Retinal pigment epithelial cell (primary cell): ENCODE measurements around the gene RAI2.

ENCODE experiments used
- DNase-seq: peaks from one replicate; pipeline ENCODE4 v3.0.0-alpha.2; 2010; ENCODE audit warnings: low read depth
- H3K4me3 ChIP-seq: 2 replicates; pipeline ENCODE4 v1.5.1; 2011; ENCODE audit warnings: mild to moderate bottlenecking, low read length, control low read depth, moderate library complexity
- TF ChIP-seq, protein P1 (sequence below): conservative IDR thresholded peaks from 2 replicates; pipeline ENCODE4 v1.5.1; 2011; ENCODE audit warnings: low read depth, low read length, control low read depth, inconsistent platforms

Gene RAI2

DNA sequence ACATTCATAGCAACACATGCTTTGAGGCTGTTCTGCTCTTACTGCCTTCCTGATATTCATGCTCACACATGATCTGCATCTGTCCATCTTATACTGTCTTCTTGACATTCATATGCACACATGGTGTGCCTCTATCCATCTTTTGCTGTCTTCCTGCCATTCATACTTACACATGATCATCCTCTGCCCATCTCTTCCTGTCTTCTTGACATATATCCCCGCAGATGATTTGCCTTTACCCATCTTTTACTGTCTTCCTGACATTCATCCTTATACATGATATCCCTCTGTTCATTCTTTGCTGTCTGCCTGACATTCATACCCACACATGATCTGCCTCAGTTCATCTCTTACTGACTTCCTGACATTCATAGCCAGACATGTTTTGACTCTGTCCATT lies 87.0 kb downstream of the RAI2 start:
- TF ChIP-seq, protein P1, sequence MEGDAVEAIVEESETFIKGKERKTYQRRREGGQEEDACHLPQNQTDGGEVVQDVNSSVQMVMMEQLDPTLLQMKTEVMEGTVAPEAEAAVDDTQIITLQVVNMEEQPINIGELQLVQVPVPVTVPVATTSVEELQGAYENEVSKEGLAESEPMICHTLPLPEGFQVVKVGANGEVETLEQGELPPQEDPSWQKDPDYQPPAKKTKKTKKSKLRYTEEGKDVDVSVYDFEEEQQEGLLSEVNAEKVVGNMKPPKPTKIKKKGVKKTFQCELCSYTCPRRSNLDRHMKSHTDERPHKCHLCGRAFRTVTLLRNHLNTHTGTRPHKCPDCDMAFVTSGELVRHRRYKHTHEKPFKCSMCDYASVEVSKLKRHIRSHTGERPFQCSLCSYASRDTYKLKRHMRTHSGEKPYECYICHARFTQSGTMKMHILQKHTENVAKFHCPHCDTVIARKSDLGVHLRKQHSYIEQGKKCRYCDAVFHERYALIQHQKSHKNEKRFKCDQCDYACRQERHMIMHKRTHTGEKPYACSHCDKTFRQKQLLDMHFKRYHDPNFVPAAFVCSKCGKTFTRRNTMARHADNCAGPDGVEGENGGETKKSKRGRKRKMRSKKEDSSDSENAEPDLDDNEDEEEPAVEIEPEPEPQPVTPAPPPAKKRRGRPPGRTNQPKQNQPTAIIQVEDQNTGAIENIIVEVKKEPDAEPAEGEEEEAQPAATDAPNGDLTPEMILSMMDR = no peak
- DNase-seq = no peak

DNA sequence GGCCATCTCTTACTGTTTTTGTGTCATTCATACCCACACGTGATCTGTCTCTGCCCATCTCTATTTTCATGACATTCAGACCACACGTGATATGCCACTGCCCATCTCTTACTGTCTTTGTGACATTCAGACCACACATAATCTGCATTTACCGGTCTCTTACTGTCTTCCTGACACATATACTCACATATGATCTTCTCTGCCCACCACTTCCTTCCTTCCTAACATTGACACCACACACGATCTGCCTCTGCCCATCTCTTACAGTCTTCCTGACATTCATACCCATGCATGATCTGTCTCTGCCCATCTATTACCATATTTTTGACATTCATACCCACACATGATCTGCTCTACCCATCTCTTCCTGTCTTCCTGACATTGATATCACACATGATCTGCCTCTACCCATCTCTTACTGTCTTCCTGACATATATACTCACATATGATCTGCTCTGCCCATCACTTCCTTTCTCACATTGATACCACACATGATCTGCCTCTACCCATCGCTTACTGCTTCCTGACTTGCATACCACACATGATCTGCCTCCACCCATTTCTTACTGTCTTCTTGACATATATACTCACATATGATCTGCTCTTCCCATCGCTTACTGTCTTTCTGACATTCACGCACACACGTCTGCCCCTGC lies 87.7 kb downstream of the RAI2 start:
- TF ChIP-seq, protein P1 = no peak
- H3K4me3 ChIP-seq = no peak overlapping the region
- DNase-seq = no peak

More for the DNA sequence above, 87.0 kb downstream of the RAI2 start:
- no peak overlapping the region for H3K4me3 ChIP-seq

DNA sequence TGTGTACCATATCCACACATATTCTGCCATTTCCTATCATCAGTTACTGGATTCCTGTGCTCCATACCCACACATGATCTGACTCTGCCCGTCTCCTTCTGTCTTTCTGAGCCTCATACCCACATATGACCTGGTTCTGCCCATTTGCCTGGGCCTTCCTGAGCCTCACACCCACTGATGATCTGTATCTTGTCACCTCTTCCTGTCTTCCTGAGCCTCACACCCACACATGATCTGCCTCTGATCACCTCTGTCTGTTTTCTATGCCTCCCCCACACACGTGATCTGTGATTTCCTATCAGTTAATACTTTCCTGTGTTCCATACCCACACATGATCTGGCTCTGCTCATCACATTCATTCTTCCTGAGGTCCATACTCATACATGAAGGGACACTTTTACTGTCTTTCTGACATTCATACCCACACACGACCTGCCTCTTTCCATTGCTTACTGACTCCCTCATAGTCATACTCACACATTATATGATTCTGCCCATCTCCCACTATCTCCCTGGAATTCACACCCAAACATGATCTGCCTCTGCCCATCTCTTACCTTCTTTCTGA lies 91.3 kb downstream of the RAI2 start:
- TF ChIP-seq, protein P1 = no peak
- DNase-seq = no peak
- H3K4me3 ChIP-seq = no peak overlapping the region

DNA sequence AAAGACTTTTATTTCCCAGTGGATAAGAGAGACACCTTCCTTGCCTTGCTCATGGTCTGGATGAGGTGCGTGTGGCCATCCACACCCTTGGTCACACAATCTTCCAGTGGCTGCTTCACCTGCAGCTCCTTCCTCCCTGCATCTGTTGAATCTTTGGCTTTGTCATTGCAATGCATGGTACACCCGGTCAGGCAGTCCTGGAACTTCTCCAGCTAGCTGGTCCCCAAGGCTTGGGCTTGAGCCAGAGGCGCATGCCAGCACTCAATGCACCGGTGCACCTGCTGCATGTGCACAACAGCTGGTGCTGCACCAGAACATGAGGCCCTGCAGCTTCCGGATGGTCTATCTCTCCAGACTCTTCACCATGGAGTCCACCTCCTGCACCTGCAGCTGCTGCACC lies 92.1 kb downstream of the RAI2 start:
- DNase-seq = no peak
- TF ChIP-seq, protein P1 = no peak
- no peak overlapping the region for H3K4me3 ChIP-seq

DNA sequence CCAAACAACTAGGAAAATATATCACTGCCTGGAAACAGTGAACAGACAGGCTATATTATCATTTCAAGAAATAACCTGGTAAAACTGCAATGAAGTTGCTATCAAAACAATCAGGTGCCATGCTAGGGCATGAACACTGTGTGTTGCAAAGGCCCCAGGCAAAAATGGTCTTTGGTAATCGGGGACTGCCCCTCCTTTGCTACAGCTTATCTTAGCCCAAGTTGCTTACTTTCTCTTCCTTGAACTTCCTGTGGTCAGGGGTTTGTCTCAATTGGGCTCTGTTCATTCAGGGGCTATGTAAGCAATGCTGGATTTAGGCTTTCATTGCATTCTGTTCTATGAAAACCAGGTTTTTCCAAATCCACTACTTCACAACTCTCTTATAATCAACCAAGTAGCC lies 93.4 kb downstream of the RAI2 start:
- DNase-seq = no peak
- no peak overlapping the region for H3K4me3 ChIP-seq
- TF ChIP-seq, protein P1 = no peak

DNA sequence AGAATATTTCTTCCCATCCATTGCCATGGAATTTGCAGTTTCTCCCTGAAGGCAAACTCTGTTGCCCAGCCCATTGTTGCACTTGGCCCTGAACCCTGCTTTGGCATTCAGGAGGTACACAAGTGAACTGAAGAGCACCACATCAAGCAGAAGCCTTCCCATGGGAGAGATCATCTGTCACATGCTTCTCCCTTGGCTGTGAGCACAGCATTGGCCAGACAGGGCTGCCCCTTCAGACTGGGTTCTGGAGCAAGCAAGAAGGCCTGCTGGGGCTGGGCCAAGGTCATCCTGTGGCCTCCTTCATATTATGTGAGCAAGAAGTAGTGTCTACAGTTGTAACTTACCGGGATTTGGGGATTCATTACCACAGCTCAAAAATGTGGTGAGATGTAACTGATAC lies 101.1 kb downstream of the RAI2 start:
- H3K4me3 ChIP-seq = no peak overlapping the region
- DNase-seq = no peak
- TF ChIP-seq, protein P1 = no peak

DNA sequence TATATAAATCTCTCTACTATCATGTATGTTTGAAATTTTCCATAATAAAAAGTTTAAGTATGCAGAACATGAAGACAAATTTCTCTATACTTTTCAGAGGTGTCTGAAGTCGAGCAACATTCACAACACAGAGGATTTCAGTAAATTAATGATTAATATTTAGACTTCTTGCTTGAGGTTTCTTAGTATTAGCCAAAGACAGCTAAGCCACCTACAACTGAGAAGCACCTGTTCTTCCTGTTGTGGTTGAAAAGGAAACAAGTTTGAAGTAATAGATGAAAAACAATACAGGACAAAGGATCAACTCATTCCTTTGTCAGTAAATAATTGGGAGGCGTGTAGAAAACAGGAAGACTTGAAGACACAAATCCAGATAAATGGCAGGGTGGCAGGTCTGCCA lies 102.7 kb downstream of the RAI2 start:
- DNase-seq = no peak
- TF ChIP-seq, protein P1 = no peak
- no peak overlapping the region for H3K4me3 ChIP-seq
